D341Med (cell line): ENCODE results near the gene EIF5A2.
"Not testable (repeated sequence)": the region's sequence is repeated elsewhere in the genome, so short reads cannot be mapped to it uniquely, and the experiment has no call there.

ENCODE experiments used
- DNase-seq: peaks from one replicate; pipeline ENCODE4 v3.0.0; 2012; ENCODE audit warnings: low spot score

The EIF5A2 gene

DNA sequence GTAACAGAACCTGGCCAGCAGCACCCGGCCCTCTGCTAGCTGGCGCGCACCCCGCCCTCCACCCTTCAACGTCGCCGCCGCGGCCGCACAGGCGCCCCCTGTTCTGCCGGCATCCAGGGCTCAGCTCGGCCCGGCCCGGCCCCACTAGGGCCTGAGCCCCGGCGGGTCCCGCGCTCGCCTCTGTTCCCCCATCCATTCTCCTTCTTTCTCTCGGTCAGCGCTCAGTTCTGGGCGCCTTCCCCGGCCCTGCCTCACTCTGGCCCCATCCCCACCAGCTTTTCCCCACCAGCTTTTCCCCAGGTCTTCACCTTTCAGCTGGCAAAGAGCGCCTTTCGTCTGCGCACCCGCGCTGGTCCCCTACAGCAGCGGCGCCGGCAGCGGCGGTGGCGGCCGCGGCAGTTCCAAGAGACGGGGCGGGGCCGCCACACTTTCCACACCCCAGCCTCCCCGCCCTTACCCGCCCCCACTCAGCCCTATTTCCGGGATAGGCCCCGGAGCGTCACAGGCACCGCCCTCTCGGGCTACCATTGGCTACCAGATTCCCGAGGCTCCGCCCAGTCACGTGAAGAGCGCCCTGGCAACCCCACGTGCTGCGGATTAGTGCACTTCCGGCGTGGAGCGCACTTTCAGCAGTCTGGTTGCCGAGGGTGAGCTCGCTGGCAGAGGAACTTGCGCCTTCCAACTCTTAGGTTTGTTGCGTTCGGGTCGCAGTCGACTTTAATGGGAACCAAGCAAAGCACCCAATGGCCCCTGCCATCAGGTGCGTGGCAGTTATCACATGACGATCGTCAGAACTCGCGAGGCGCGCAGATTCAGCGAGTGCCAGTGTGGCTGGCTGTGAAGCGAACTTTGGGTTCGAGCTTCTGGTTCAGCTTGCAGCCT, at the start of gene EIF5A2:
Gene EIF5A2, minus strand, starts transcription at position 403 of the 882 bp plus-strand sequence. CDS start 831 bp downstream, outside the sequence.
- peak; percentile 84 for DNase-seq

DNA sequence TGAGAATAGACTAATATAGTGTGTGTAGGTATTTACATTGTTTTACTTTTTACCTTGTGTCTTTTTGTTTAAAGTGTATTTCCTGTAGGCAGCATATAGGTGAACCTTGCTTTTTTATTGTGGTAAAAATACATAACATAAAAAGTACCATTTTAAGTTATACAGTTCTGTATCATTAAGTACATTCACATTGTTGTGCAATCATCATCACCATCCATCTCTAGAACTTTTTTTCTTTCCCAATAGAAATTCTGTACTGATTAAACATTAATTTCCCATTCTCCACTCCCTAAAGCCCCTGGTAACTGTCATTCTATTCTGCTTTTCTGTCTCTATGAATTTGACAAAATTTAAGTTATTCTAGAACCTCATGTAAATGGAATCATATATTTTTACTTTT, 48.2 kb upstream of the EIF5A2 start:
- DNase-seq: no peak

DNA sequence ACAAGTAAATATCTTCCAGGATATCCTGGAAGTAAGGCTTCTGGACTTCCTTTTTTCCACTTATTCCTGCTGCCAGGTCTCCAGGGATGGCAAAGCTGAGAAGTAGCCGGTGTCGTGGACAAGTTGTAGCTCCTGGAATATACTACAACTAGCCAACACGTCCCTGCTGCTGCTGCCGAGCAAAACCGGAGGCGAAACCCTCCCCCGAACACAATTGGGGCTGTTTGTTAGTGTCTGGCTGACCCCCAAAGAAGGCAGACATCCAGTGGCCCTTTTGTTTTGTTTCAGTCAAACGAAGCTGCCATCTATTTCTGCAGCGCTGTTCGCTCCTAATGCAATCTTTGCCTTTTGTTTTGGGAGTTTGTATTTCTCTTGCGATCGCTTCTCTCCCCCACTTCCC, 45.3 kb upstream of the EIF5A2 start:
- DNase-seq: no peak

DNA sequence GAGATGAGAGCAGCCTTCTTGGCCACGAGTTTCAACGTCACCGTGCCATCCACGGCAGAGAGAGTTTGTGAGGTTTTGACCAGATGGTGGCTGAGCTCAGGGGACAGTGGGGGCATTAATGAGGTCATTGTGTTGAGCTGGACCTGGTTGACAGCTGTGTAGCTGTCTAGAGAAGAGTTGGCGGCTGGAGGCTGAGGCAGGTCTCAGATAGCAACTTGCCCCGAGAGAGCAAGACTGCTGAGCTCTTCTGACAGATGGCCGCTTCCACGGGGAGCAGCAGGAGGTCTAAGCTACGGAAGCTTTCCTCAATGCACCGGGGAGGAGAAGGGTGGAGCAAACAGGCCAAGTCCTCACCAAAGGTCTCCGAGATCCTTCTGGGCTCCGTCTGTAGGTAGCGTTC, 44.8 kb upstream of the EIF5A2 start:
- DNase-seq: no peak

DNA sequence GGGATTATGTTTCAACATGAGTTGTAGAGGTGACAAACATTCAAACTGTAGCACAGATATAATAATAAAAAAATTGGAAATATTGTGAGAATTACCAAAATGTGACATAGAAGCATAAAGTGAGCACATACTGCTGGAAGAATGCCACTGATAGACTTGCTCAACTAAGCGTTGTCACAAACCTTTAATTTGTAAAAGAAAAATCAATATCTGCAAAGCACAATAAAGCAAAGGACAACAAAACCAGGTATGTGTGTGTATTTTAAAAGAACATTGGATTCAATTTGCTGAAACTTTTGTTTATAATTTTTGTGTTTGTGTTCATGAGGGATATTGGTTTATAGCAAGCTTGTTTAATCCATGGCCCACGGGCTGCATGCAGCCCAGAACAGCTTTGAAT, 40.8 kb upstream of the EIF5A2 start:
- DNase-seq: no peak

DNA sequence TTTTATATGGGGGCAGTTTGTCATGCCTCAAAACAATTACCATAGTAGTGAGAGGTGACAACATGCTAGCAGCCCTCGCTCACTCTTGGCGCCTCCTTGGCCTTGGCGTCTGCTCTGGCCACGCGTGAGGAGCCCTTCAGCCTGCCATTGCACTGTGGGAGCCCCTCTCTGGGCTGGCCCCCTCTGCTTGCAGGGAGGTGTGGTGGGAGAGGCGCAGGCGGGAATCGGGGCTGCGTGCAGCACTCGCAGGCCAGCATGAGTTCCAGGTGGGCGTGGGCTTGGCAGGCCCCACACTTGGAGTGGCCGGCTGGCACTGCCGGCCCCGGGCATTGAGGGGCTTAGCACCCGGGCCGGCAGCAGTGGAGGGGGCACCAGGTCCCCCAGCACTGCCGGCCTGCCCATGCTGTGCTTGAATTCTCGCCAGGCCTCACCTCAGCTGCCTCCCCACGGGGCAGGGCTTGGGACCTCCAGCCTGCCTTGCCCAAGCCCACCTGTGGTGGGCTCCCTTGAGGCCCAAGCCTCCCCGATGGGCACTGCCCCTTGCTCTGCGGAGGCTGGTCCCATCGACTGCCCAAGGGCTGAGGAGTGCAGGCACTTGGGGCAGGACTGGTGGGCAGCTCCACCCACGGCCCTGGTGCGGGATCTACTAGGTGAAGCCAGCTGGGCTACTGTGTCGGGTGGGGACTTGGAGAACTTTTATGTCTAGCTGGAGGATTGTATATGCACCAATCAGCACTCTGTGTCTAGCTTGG, 38.8 kb upstream of the EIF5A2 start:
- DNase-seq: no peak

DNA sequence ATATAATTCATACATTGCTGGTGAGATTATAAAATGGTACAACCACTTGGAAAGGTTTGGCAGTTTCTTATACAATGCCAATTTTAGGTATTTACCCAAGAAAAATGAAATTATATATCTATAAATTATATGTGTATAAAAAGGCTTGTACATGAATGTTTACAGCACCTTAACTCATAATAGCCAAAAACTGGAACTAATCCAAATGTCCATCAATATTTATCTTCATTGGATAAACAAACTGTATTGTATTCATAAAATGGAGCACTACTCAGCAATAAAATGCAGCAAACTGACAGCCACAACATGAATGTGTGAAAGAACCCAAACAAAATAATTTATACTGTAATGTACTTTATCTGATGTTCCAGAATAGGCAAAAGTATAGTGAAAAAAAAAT, 33.6 kb upstream of the EIF5A2 start:
- no peak for DNase-seq

DNA sequence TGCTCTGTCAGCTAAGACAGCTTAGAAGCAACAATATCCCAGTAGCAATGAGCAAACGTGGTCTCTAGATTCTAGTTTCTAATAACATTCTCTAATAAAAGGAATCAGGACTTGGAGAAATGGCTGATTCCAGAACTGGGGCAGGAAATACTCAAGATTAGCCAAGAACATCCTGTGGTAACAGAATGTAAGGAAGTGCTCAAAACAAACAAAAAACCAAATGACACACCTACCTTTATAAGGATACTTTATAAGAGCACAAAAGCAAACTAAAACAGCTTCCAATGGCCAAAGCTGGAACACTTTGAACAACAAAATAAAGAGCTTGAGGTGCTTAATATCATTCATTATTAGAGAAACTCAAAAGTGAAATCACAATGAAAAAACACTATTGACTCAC, 33.1 kb upstream of the EIF5A2 start:
- no peak for DNase-seq

DNA sequence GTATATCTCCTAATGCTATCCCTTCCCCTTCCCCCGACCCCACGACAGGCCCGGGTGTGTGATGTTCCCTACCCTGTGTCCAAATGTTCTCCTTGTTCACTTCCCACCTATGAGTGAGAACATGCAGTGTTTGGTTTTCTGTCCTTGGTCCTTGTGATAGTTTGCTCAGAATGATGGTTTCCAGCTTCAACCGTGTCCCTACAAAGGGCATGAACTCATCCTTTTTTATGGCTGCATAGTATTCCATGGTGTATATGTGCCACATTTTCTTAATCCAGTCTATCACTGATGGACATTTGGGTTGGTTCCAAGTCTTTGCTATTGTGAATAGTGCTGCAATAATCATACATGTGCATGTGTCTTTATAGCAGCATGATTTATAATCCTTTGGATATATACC, 24.6 kb upstream of the EIF5A2 start:
- DNase-seq: not testable (repeated sequence)

DNA sequence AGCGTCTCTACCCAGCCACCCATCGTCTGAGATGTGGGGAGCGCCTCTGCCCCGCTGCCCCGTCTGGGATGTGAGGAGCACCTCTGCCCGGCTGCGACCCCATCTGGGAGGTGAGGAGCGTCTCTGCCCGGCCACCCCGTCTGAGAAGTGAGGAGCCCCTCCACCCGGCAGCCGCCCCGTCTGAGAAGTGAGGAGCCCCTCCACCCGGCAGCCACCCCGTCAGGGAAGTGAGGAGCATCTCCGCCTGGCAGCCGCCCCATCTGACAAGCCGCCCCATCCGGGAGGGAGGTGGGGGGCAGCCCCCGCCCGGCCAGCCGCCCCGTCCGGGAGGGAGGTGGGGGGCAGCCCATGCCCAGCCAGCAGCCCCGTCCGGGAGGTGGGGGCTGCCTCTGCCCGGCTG, 15.1 kb upstream of the EIF5A2 start:
- DNase-seq: not testable (repeated sequence)

DNA sequence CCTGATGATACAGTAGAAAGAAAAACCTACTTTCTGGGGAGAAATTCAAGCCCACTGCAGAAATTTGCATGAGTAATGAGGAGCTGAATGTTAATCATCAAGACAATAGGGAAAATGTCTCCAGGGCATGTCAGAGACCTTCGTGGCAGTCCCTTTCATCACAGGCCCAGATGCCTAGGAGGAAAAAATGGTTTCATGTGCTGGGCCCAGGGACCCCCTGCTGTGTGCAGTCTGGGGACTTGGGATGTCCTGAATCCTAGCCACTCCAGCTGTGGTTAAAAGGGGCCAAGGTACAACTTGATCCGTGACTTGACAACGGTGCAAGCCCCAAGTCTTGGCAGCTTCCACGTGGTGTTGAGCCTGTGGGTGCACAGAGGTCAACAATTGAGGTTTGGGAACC, 10.3 kb upstream of the EIF5A2 start:
- no peak for DNase-seq

DNA sequence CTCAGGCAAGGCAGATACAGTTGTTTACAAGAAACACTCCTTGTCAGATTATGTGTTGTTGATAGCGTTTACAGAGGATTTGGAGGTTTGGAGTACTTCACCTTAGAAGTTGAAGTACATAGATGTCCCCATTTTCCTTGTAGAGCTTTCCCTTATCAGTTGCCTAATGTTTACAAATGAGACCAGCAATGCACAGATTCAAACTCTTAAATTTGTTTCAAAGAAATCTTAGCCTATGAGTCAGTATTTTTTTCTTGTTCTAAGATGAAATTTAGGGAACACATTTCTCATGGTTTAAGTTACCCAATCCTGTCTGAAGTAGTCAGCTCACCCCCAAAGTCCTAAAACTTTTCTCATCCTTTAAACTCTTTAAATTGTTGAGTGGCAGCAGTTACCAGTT, 6.3 kb upstream of the EIF5A2 start:
- no peak for DNase-seq

DNA sequence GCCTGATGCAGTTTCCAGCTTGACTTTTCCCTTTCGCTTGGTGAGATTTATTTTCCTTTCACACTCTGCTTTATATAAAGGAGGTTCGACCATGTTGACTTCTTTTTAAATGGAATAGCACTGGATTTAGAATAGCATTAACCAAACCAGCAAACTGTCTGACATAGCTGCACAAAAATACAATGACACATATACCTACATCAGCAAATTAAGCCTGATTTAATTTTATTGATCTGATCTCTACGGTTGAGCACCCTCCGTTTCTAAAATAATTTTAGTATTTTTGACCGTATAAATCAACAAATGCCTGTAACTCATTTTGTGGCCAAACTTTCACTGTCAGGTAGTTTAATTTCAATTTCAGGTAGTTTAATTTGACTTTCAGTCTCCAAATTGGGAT, 5.8 kb upstream of the EIF5A2 start:
- DNase-seq: no peak

DNA sequence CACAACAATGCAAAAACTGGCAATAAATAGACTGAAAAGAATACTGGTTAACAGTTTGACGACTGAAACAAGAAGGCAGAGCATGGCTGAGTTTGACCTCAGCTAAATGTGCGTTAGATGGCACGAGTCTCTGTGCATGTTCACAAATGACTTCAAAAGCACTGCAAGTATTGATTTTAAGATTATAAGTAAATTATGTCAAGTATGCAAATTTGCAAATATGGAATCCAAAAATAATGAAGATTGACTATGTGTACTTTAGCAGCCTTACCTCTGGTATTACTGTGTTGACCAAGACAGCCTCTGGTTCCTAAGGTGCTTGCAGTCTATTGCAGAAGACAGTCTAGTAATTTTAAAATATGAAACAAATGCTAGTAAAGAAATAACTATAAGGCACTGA, 2.6 kb upstream of the EIF5A2 start:
- DNase-seq: no peak

DNA sequence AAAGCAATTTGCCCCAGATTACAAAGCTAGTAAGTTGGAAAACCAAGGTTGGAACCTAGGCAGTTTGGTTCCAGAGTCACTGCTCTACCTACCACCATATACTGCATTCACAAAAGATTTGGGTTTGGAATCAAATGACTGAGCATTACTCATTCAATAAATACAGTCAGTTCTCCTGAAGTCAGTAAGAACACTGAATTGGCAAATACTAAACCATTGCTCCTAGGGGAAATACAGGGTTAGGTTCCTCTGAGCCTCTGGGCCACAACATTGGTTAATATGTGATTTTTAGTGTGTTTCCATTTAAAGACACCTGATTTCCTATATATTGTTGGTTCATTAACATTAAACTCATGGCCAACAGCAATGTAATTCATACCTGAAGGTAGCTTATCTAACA, 2.1 kb upstream of the EIF5A2 start:
- DNase-seq: no peak

DNA sequence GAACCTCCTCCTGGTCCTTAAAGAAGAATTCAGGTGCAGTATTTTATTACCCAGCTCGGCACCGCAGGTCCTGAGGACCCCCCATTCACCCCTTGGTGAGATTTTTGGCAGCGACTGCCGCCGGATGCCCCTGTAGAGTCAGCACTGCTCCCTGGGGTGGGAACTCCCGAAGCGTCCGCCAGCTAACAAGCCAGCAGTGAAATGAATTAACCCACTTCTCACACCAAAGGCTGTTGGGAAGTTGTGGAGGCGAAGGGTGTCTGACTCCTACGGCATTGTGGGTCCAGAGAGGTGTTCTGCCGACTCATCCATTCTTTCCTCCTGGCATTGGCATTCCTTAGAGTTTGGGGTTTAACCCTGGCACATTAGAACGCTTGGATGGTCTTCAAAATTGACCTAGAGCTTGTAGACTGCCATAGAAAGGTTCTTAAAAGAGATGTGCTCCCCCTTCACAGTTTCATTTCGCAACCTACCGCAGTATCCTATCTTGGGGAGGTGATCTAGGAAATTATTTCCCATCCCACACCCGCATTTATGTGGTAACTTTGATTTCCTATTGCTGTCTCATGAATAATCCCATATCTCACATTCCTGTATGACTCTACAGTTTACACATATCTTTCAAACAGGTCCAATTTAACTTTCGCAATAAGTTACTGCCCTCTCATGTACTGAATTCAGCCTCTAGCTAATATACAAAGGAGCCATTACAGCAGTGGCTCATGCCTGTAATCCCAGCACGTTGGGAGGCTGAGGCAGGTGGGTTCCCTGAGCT, 879 bp upstream of the EIF5A2 start:
- no peak for DNase-seq

DNA sequence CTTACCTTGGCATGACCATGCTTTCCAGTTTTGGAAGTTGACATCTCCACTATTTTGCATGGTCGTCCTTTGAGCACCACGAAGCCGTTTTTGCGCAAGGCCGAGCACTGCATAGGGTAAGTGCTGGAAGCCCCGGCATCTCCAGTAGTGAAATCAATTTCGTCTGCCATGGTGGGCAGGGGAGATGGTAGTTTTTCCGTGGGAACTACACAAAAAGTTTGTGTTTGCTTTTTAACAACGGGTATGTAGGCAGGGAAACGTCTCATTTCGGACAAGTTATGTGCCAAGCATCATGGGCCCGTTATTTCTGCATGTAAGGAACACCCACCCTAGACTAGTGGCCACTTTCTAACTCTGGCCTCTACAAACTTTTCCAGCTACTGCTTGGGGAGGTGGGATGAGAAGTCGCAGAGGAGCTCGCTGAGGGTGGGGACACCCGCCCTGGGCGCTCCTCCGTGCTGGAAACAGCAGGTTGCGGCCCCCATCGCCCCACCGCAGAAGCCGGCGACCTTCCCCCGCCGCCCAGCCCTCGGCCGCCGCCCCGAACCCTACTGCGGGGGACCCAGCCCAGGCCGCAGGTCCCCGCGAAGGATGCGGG, 701 bp downstream of the EIF5A2 start:
- no peak for DNase-seq

DNA sequence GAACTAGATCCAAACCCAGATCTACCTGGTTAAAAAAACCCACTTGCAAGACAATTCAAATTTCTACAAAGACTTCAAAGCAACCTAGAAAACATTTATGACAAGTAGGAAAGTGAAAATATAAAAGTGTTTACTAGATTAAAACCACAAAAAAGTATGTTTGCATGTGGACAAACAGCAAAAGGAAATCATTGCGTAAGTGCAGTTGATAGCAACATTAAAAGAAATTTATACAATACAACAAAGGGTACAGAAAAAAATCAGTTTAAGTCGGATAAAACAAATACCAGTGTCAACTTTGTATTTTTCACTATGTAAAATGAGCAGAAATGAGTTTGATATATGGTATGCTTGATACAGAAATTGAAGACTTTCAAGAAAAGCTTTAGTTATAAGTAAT, 2.6 kb downstream of the EIF5A2 start:
- no peak for DNase-seq

DNA sequence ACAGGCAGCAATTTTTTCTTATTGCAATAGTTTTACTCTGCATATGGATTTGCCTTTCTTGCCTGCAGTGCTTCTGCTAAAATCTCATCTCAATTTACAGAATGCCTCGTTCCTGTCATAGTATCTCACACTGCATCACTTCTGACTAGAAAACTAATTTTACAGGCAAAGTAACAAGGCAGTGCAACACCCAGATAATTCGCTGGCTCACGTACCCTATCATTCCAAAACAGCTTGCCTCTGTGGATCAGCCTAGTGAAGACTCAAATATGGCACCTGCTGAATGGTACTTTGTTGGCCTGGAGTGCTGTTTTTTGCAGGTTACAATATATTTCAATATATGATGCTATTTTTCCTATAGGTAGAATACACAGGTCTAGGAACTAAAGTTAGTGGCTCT, 5.3 kb downstream of the EIF5A2 start:
- no peak for DNase-seq

DNA sequence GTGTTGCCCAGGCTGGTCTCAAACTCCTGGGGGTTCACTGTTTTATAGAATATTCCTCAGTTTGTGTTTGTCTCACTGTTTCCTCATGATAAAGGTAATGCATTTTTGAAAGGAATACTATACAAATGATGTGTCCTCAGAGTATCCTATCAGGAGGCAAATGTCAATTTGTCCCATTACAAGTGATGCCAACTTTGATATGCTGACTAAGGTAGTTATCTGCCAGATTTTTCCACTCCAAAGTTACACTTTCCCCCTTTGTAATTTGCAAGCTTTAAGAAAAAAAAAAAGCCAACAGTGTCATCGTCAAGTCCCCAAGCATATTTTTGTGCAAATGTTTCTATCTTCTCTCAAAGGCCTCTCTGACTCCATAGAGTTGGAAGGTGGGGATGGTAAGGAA, 9.0 kb downstream of the EIF5A2 start:
- no peak for DNase-seq

DNA sequence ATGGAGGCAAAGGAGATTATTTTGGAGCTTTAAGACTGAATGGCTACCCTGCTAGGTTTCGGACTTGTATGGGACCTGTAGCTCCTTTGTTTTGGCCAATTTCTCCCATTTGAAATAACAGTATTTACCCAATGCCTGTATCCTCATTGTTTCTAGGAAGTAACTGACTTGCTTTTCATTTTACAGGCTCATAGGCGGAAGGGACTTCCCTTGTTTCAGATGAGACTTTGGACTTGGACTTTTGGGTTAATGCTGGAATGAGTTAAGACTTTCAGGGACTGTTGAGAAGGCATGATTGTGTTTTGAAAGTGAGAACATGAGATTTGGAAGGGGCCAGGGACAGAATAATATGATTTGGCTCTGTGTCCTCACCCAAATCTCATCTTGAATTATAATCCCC, 10.5 kb downstream of the EIF5A2 start:
- DNase-seq: no peak

DNA sequence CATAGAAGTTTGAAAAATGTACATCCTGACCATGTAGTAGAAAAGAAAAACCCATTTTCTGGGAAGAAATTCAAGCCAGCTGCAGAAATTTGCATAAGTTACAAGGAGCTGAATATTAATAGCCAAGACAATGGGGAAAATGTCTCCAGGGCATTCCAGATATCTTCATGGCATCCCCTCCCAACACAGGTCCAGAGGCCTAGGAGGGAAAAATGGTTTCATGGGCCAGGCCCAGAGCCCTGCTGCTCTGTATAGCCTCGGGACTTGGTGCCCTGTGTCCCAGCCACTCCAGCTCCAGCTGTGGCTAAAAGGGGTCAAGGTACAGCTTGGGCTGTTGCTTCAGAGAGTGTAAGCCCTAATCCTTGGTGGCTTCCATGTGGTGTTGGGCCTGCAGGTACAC, 11.2 kb downstream of the EIF5A2 start:
- not testable (repeated sequence) for DNase-seq
